ENCODE results near the gene PSMA4.
"Not testable (repeated sequence)": the region's sequence is repeated elsewhere in the genome, so short reads cannot be mapped to it uniquely, and the experiment has no call there.

The PSMA4 gene

GRCh38 chr15:78537266-78537905 lies 2.9 kb upstream of the PSMA4 start:
- no peaks in the 10 kb centered on the region for H3K27me3 ChIP-seq (ENCODE audit: low read depth)
- no peak overlapping the region for H3K4me3 ChIP-seq
- H3K36me3 ChIP-seq (replicated peaks), result peaks cover 12% of the 10 kb centered on the region
- peaks cover 12% of the 10 kb centered on the region for H3K4me1 ChIP-seq
- in situ Hi-C loops (cut with MboI; ENCODE audit: low sequenced_read_pairs), result no loop called here
- DNase-seq (ENCODE audit: low spot score in 2 of 2), result no peak
- H3K9me3 ChIP-seq, result no peaks in the 10 kb centered on the region

DNA sequence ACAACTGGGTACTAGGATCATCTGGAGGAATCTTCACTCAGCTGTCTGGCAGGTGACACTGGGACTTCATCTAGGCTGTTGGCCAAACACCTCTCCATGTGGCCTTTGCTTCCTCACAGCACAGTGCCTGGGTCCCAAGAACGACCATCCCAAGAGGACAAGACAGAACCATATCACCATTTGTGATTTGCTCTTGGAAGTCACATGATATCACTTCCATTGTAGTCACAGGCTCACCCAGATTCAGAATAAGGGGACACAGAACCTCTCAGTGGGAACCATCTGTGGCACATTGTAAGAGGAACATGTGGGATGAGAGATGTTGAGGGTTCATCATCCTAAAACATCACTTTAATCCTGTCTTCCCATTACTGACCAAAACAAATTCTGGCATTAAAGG lies 1.9 kb upstream of the PSMA4 start:
- DNase-seq (ENCODE audit: low spot score in 2 of 2), result no peak

GRCh38 chr15:78539464-78540140 lies 642 bp upstream of the PSMA4 start:
- in situ Hi-C loops (cut with MboI; ENCODE audit: low sequenced_read_pairs); H3K9me3 ChIP-seq; H3K27me3 ChIP-seq (ENCODE audit: low read depth); DNase-seq (ENCODE audit: low spot score in 2 of 2): not testable (repeated sequence)
- Histone ChIP-seq H3K4me1 (peaks cover 12% of the 10 kb centered on the region), H3K36me3 (replicated peaks) (peaks cover 33% of the 10 kb centered on the region), H3K4me3 (peak overlapping the region; percentile 100)

More for the DNA sequence above, 1.9 kb upstream of the PSMA4 start:
- Histone ChIP-seq H3K36me3 (replicated peaks) (peaks cover 21% of the 10 kb centered on the region), H3K4me3 (no peak overlapping the region), H3K9me3 (no peaks in the 10 kb centered on the region), H3K4me1 (peaks cover 12% of the 10 kb centered on the region), H3K27me3 (ENCODE audit: low read depth) (no peaks in the 10 kb centered on the region)
- in situ Hi-C loops (cut with MboI; ENCODE audit: low sequenced_read_pairs), result no loop called here

GRCh38 chr15:78540871-78541743 lies 863 bp downstream of the PSMA4 start:
- no peaks in the 10 kb centered on the region for H3K9me3 ChIP-seq
- no peak for DNase-seq (ENCODE audit: low spot score in 2 of 2)
- peak overlapping the region; percentile 100 for H3K4me3 ChIP-seq
- no peaks in the 10 kb centered on the region for H3K27me3 ChIP-seq (ENCODE audit: low read depth)
- in situ Hi-C loops (cut with MboI; ENCODE audit: low sequenced_read_pairs), result no loop called here
- peaks cover 48% of the 10 kb centered on the region for H3K36me3 ChIP-seq (replicated peaks)
- peaks cover 24% of the 10 kb centered on the region for H3K4me1 ChIP-seq

DNA sequence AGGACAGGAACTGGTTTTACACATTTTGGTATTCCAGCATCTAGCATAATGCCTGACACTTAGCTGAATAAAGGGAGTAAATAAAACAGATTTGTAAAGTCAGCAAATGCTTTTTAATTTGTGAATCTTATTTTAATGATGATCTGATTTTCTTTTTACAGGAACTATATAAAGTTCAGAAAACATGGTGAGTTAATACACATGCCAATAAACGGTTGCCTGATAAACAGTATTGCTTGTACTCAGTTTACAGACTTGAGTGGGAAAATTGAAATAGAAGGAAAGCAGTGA lies 1.4 kb downstream of the PSMA4 start:
- in situ Hi-C loops (cut with MboI; ENCODE audit: low sequenced_read_pairs), result no loop called here
- Histone ChIP-seq H3K36me3 (replicated peaks) (peaks cover 54% of the 10 kb centered on the region), H3K27me3 (ENCODE audit: low read depth) (no peaks in the 10 kb centered on the region), H3K4me1 (peaks cover 24% of the 10 kb centered on the region), H3K4me3 (peak overlapping the region; percentile 100), H3K9me3 (no peaks in the 10 kb centered on the region)
- DNase-seq (ENCODE audit: low spot score in 2 of 2), result no peak

- peaks cover 64% of the 10 kb centered on the region for H3K36me3 ChIP-seq (replicated peaks)
- peaks cover 24% of the 10 kb centered on the region for H3K4me1 ChIP-seq
- H3K9me3 ChIP-seq, result no peaks in the 10 kb centered on the region
- H3K4me3 ChIP-seq, result no peak overlapping the region
- no peaks in the 10 kb centered on the region for H3K27me3 ChIP-seq (ENCODE audit: low read depth)
- no peak for DNase-seq (ENCODE audit: low spot score in 2 of 2)
- in situ Hi-C loops (cut with MboI; ENCODE audit: low sequenced_read_pairs), result no loop called here
These were observed 2.4 kb downstream of the PSMA4 start for GRCh38 chr15:78542647-78543046.

DNA sequence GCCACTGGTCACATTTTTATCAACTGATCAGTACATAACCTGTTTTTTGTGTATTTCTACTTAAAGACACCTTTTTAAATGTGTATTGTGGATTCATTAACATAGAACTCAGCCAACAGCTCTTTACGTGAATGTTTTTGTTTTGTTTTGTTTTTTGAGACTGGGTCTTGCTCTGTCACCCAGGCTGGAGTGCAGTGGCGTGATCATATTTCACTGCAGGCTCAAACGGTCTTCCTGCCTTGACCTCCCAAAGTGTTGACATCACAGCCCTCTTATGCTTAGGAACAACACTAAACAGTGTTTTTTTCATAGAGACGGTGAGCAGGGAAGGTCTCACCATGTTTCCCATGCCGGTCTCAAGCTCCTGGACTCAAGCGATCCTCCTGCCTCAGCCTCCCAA lies 9.9 kb downstream of the PSMA4 start:
- in situ Hi-C loops (cut with MboI; ENCODE audit: low sequenced_read_pairs), result no loop called here
- no peaks in the 10 kb centered on the region for H3K9me3 ChIP-seq
- H3K27me3 ChIP-seq (ENCODE audit: low read depth), result no peaks in the 10 kb centered on the region
- H3K4me1 ChIP-seq, result peaks cover 6% of the 10 kb centered on the region
- no peak for DNase-seq (ENCODE audit: low spot score in 2 of 2)
- no peak overlapping the region for H3K4me3 ChIP-seq
- H3K36me3 ChIP-seq (replicated peaks), result peaks cover 65% of the 10 kb centered on the region

GRCh38 chr15:78550815-78551214 lies 10.6 kb downstream of the PSMA4 start:
- DNase-seq (ENCODE audit: low spot score in 2 of 2), result no peak
- peaks cover 59% of the 10 kb centered on the region for H3K36me3 ChIP-seq (replicated peaks)
- H3K9me3 ChIP-seq, result no peaks in the 10 kb centered on the region
- H3K27me3 ChIP-seq (ENCODE audit: low read depth), result no peaks in the 10 kb centered on the region
- H3K4me1 ChIP-seq, result no peaks in the 10 kb centered on the region
- no peak overlapping the region for H3K4me3 ChIP-seq
- in situ Hi-C loops (cut with MboI; ENCODE audit: low sequenced_read_pairs), result no loop called here

DNA sequence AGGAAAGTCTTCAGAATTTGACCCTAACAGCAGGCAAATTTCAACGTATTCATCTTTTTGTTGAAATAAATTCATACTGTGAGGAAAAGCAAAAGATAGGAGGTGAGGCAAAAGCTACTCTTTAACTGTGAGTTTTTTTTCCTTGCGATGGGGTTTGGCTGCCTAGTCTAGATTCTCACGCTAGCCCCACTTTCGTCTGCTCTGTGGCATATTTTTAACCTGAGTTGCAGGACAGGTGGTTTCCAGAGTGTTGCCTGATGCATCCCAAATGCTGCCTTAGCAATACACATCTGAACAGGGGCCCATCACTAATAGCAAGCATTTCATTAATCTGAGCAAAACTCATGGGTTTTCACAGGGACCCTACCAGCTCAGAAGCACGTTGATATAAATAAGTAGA lies 11.7 kb downstream of the PSMA4 start:
- H3K4me1 ChIP-seq, result no peaks in the 10 kb centered on the region
- no peaks in the 10 kb centered on the region for H3K9me3 ChIP-seq

DNA sequence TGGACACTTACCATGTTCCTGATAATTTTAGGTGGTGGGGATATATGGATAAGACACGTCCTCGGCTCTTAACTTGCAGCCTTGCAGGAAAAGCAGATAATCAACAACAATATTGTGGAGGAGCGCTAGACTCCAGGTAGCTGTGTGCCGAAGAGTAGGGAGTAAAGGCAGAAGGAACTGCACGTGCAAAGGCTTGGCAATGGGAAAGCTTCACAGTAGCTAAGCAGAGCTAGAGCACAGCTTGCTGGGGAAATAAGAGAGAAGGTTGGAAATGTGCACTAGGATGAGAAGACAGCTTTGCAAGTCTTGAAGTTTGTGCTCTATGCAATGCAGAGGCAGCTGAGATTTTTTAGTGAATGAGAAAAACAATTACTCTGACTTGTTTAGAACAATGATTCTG lies 12.4 kb downstream of the PSMA4 start:
- DNase-seq (ENCODE audit: low spot score in 2 of 2), result no peak
- Histone ChIP-seq H3K4me3 (no peak overlapping the region), H3K36me3 (replicated peaks) (peaks cover 41% of the 10 kb centered on the region), H3K27me3 (ENCODE audit: low read depth) (no peaks in the 10 kb centered on the region), H3K4me1 (no peaks in the 10 kb centered on the region), H3K9me3 (no peaks in the 10 kb centered on the region)
- in situ Hi-C loops (cut with MboI; ENCODE audit: low sequenced_read_pairs), result no loop called here

More for the DNA sequence above, 11.7 kb downstream of the PSMA4 start:
- no peak overlapping the region for H3K4me3 ChIP-seq
- in situ Hi-C loops (cut with MboI; ENCODE audit: low sequenced_read_pairs), result no loop called here
- no peaks in the 10 kb centered on the region for H3K27me3 ChIP-seq (ENCODE audit: low read depth)
- no peak for DNase-seq (ENCODE audit: low spot score in 2 of 2)
- H3K36me3 ChIP-seq (replicated peaks), result peaks cover 48% of the 10 kb centered on the region

DNA sequence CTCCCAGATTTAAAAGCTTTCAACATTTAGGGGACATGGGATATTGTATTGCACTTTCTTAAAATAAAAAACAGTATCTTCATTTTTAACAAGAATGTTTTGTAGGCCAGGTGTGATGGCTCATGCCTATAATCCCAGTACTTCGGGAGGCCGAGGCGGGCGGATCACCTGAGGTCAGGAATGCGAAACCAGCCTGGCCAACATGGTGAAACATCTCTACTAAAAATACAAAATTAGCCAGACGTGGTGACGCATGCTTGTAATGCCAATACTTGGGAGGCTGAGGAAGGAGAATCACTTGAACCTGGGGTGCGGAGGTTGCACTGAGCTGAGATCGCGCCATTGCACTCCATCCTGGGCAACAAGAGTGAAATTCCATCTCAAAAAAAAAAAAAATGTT lies 20.0 kb downstream of the PSMA4 start:
- peaks cover 18% of the 10 kb centered on the region for H3K4me1 ChIP-seq
- H3K4me3 ChIP-seq; in situ Hi-C loops (cut with MboI; ENCODE audit: low sequenced_read_pairs); H3K9me3 ChIP-seq; H3K27me3 ChIP-seq (ENCODE audit: low read depth); DNase-seq (ENCODE audit: low spot score in 2 of 2); H3K36me3 ChIP-seq (replicated peaks): not testable (repeated sequence)

GRCh38 chr15:78561490-78561889 lies 21.2 kb downstream of the PSMA4 start:
- peak in 1 of 2 experiments; percentile 58 for DNase-seq (ENCODE audit: low spot score in 2 of 2)
- Histone ChIP-seq H3K36me3 (replicated peaks) (no peaks in the 10 kb centered on the region), H3K4me1 (peaks cover 18% of the 10 kb centered on the region), H3K27me3 (ENCODE audit: low read depth) (no peaks in the 10 kb centered on the region), H3K9me3 (no peaks in the 10 kb centered on the region), H3K4me3 (no peak overlapping the region)
- in situ Hi-C loops (cut with MboI; ENCODE audit: low sequenced_read_pairs), result no loop called here

- Histone ChIP-seq H3K27me3 (ENCODE audit: low read depth) (no peaks in the 10 kb centered on the region), H3K36me3 (replicated peaks) (no peaks in the 10 kb centered on the region), H3K9me3 (no peaks in the 10 kb centered on the region), H3K4me1 (peaks cover 28% of the 10 kb centered on the region), H3K4me3 (no peak overlapping the region)
- no peak for DNase-seq (ENCODE audit: low spot score in 2 of 2)
- in situ Hi-C loops (cut with MboI; ENCODE audit: low sequenced_read_pairs), result no loop called here
These were observed 22.8 kb downstream of the PSMA4 start for GRCh38 chr15:78563092-78563491.

DNA sequence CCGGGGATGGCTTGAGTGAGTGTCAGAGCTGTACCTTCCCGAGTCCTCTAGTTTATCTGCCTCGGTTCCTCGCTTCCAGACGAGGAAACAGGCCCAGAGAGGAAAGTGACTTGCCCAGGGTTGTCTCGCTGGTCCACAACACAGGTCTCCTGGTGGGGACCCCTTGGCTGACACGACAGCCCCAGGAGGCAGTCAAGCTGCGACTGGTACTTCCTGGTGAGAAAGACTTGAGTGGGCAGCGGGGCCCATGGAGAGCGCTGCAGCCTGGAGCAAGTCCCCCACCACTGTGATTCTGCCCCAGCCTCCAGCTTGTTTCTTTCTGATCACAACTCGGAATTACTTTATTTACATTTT lies 24.5 kb downstream of the PSMA4 start:
- H3K4me3 ChIP-seq, result peak overlapping the region; percentile 63
- H3K27me3 ChIP-seq (ENCODE audit: low read depth), result no peaks in the 10 kb centered on the region
- no peaks in the 10 kb centered on the region for H3K36me3 ChIP-seq (replicated peaks)
- DNase-seq (ENCODE audit: low spot score in 2 of 2), result no peak
- no peaks in the 10 kb centered on the region for H3K9me3 ChIP-seq
- in situ Hi-C loops (cut with MboI; ENCODE audit: low sequenced_read_pairs), result no loop called here
- peaks cover 32% of the 10 kb centered on the region for H3K4me1 ChIP-seq
